Erythroblast (primary cell): Measurements from ENCODE around the gene STPG4.

Experiments
- GATA1 ChIP-seq: IDR thresholded peaks from 2 replicates; pipeline ENCODE4 v1.6.1; 2011; ENCODE audit warnings: low read depth, mild to moderate bottlenecking, control low read depth, low read length, moderate library complexity
- POLR2A ChIP-seq: IDR thresholded peaks from 2 replicates; pipeline ENCODE4 v1.6.1; 2011; ENCODE audit warnings: mild to moderate bottlenecking, low read length

DNA sequence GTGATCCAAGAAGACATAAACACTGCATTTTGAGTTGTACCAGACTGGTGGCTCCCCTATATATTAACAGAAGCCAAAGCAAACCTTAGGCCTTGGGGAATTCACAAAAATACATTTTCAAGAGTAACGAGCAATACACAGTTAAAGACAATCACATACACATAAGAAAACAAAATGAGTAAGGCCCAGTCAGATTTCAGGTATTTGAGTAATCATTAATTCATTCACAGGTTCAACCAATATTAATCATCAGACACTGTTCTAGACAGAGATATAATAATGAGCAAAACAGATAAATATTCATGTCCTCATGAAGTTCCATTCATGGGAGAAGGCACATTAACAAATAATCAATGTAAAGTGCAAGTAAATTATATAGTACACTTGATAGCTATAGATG, 9.6 kb downstream of the STPG4 start:
- TF ChIP-seq POLR2A (no peak), GATA1 (no peak)
